Mesenchymal stem cell (in vitro differentiated cells and primary cell): ENCODE results near the gene KIF26A.

ENCODE experiments used
- DNase-seq: peaks from one replicate; pipeline ENCODE4 v3.0.0-alpha.2; 2013
- H2AFZ ChIP-seq: one replicate; pipeline ENCODE4 v1.6.1; 2013; ENCODE audit warnings: low read depth, mild to moderate bottlenecking, control low read depth, inconsistent platforms, low read length, moderate library complexity
- H2AK5ac ChIP-seq: 2 replicates; pipeline ENCODE4 v1.6.1; 2013; ENCODE audit warnings: low read length, moderate library complexity, mild to moderate bottlenecking, inconsistent platforms; ENCODE audit not compliant: severe bottlenecking
- H2BK120ac ChIP-seq: one replicate; pipeline ENCODE4 v1.6.1; 2013; ENCODE audit warnings: low read depth, mild to moderate bottlenecking, inconsistent platforms, low read length, moderate library complexity
- H2BK12ac ChIP-seq, 2 experiments: one replicate each; pipeline ENCODE4 v1.6.1; 2013; ENCODE audit warnings: inconsistent platforms in 2 of 2, low read length in 2 of 2, mild to moderate bottlenecking in 2 of 2, moderate library complexity in 2 of 2, control low read depth in 1 of 2
- H2BK15ac ChIP-seq: one replicate; pipeline ENCODE4 v1.6.1; 2013; ENCODE audit warnings: mild to moderate bottlenecking, low read depth, inconsistent platforms; ENCODE audit not compliant: poor library complexity, severe bottlenecking
- H2BK5ac ChIP-seq: 2 replicates; pipeline ENCODE4 v1.6.1; 2013; ENCODE audit warnings: low read depth, mild to moderate bottlenecking, low read length, control low read depth, inconsistent platforms; ENCODE audit not compliant: poor library complexity, severe bottlenecking
- H3K14ac ChIP-seq, 2 experiments: one replicate each; pipeline ENCODE4 v1.6.1; 2013; ENCODE audit warnings: inconsistent platforms in 2 of 2, low read length in 2 of 2, control low read depth in 1 of 2, mild to moderate bottlenecking in 1 of 2, moderate library complexity in 1 of 2
- H3K18ac ChIP-seq, 2 experiments: one replicate each; pipeline ENCODE4 v1.6.1; 2013; ENCODE audit warnings: inconsistent platforms in 2 of 2, low read length in 2 of 2, control low read depth in 1 of 2, low read depth in 1 of 2, mild to moderate bottlenecking in 1 of 2
- H3K23ac ChIP-seq, 2 experiments: one replicate each; pipeline ENCODE4 v1.6.1; 2013; ENCODE audit warnings: inconsistent platforms in 2 of 2, low read length in 2 of 2, mild to moderate bottlenecking in 2 of 2, moderate library complexity in 2 of 2, control low read depth in 1 of 2
- H3K27ac ChIP-seq: 2 replicates; pipeline ENCODE4 v1.5.1; 2013; ENCODE audit warnings: mild to moderate bottlenecking, moderate library complexity, low read length, control low read depth, inconsistent platforms; ENCODE audit not compliant: poor library complexity, severe bottlenecking
- H3K27me3 ChIP-seq, 2 experiments: 2 replicates each; pipeline versions ENCODE4 v1.6.1 to v1.7.0; 2013; ENCODE audit warnings: low read length in 2 of 2, mild to moderate bottlenecking in 2 of 2, moderate library complexity in 2 of 2, control low read depth in 1 of 2, inconsistent platforms in 1 of 2; ENCODE audit not compliant: control insufficient read depth in 1 of 2, insufficient read depth in 1 of 2
- H3K36me3 ChIP-seq, 2 experiments: 2 replicates each; pipeline versions ENCODE4 v1.6.1 to v1.7.0; 2013; ENCODE audit warnings: low read length in 2 of 2, control low read depth in 1 of 2, inconsistent platforms in 1 of 2, low read depth in 1 of 2, mild to moderate bottlenecking in 1 of 2; ENCODE audit not compliant: insufficient read depth in 2 of 2, control insufficient read depth in 1 of 2
- H3K4ac ChIP-seq, 2 experiments: one replicate each; pipeline ENCODE4 v1.6.1; 2013; ENCODE audit warnings: inconsistent platforms in 2 of 2, low read length in 2 of 2, mild to moderate bottlenecking in 2 of 2, moderate library complexity in 2 of 2, control low read depth in 1 of 2, low read depth in 1 of 2
- H3K4me1 ChIP-seq: 2 replicates; pipeline ENCODE4 v1.6.1; 2013; ENCODE audit warnings: low read depth, low read length, control low read depth; ENCODE audit not compliant: control insufficient read depth, insufficient read depth
- H3K4me2 ChIP-seq: 2 replicates; pipeline ENCODE4 v1.6.1; 2013; ENCODE audit warnings: low read length, mild to moderate bottlenecking, inconsistent platforms; ENCODE audit not compliant: poor library complexity, severe bottlenecking
- H3K4me3 ChIP-seq, 2 experiments: 2 replicates each; pipeline versions ENCODE4 v1.5.1 to v1.7.0; 2013; ENCODE audit warnings: low read length in 2 of 2, mild to moderate bottlenecking in 2 of 2, control low read depth in 1 of 2, low read depth in 1 of 2; ENCODE audit not compliant: insufficient read depth in 1 of 2
- H3K79me1 ChIP-seq: replicated peaks from 2 replicates; pipeline ENCODE4 v1.6.1; 2013; ENCODE audit warnings: mild to moderate bottlenecking, control low read depth, low read length, inconsistent platforms; ENCODE audit not compliant: poor library complexity, severe bottlenecking
- H3K9ac ChIP-seq: 2 replicates; pipeline ENCODE4 v1.7.0; 2013; ENCODE audit warnings: mild to moderate bottlenecking, low read length, moderate library complexity
- H3K9me3 ChIP-seq: 2 replicates; pipeline ENCODE4 v1.7.0; 2013; ENCODE audit warnings: mild to moderate bottlenecking, low read length; ENCODE audit not compliant: control insufficient read depth
- H4K8ac ChIP-seq: one replicate; pipeline ENCODE4 v1.6.1; 2013; ENCODE audit warnings: inconsistent platforms, mild to moderate bottlenecking, low read length, moderate library complexity
- H4K91ac ChIP-seq: one replicate; pipeline ENCODE4 v1.6.1; 2013; ENCODE audit warnings: mild to moderate bottlenecking, low read length, inconsistent platforms
- WGBS: methylation state at CpG from one replicate; pipeline ENCODE4 v1.1.7; 2013; ENCODE audit warnings: mixed read lengths; 5-methylcytosine and 5-hydroxymethylcytosine counted together

The KIF26A gene

DNA sequence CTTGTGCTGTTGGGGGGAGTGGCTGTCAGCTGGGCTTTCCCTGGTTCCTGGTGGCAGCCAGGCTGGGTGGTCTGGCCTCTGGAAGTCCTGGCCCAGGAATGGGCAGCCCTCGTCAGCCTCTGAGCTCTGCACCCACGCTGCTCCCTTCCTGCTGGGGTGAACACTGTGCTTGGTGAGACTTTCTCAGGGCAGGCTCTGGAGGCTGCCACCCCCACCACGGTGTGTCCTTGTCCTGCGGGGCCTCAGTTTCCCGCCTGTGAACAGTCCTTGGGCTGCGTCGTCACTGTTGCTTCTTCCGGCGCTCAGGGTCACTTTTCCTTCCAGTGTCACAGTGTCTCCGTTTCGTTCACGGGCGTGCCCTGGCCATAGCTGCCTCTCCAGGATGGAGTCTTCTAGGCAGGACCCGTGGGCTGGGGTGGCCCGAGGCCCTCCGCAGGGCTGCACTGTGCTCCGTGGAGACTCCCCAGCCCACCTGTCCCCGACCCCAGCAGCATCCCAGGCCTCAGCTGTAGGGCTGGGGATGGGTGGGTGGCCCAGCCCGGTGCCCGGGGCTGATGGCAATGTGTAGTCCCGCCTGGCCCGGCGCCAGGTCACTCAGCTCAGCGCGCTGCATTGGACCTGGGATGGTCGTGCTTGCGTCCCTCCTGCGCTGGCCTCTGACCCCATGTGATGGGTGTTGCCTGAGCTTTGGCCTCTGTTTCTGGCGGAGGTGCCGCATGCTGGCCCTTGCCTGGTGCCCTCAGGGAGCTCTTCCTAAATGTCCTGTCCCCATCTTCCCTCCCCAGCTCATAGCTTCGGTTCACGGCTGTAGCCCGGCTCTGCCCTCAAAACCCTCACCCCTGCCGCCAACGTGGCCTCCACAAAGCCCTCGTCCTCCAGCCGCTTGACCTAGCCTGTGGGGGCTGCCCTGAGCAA is 6.8 kb downstream of the KIF26A start:
- H3K9ac ChIP-seq = no peak overlapping the region
- no peak overlapping the region for H4K8ac ChIP-seq
- no peak overlapping the region for H3K23ac ChIP-seq
- H2AK5ac ChIP-seq = no peak overlapping the region
- H2BK5ac ChIP-seq = no peak overlapping the region
- H3K18ac ChIP-seq = no peak overlapping the region
- DNase-seq = no peak
- no peaks in the 10 kb centered on the region for H3K36me3 ChIP-seq
- 91% methylated on average over 37 of the region's 37 CpGs for WGBS
- H4K91ac ChIP-seq = peak overlapping the region; percentile 18
- no peaks in the 10 kb centered on the region for H3K79me1 ChIP-seq
- H3K27ac ChIP-seq = no peak overlapping the region
- H3K4ac ChIP-seq = no peak overlapping the region
- H3K4me3 ChIP-seq = no peak overlapping the region
- H2BK12ac ChIP-seq = peak overlapping the region; percentile 16 to 56
- H2BK15ac ChIP-seq = no peak overlapping the region
- H3K4me2 ChIP-seq = no peak overlapping the region
- peaks cover 33 to 51% of the 10 kb centered on the region in 2 experiments for H3K27me3 ChIP-seq
- H3K9me3 ChIP-seq = no peaks in the 10 kb centered on the region
- no peak overlapping the region for H2BK120ac ChIP-seq
- no peak overlapping the region for H3K14ac ChIP-seq
- no peak overlapping the region for H2AFZ ChIP-seq
- H3K4me1 ChIP-seq = peaks cover 17% of the 10 kb centered on the region

DNA sequence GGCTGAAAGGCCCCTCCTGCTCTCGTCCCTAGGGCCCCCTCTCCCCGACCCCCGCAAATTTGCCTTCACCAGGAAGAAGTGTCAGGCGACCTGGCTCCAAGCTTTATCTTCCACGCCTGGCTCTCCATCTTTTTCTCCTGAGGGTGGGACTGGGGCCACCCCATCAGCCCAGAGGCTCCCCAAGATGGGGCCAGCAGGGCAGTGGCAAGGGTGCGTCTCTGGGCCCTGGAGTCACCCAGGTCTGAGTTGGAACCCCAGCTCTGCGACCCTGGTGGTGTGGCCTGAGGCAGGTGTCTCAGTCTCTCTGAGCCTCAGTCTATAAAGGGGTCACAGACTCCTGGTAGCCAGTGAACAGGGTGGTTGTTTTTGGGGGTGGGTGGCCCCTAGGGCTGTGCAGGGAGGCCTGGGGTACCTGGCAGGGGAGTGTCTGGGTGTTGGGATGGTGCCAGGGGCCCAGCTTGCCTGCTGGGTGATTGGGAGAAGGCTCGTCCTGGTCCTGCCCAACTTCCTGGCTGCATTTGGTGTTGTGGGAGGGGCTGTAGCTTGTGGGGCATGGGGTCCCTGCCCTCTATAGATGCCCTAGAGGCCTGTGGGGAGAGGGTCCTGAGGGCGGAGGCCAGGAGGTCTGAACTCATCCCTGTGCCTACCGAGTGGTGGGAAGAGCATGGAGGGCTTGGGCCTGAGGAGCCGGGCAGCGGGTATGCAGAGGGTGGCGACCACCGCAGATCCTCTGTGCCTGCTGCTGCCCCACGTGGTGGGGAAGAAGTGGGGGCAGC is 7.6 kb downstream of the KIF26A start:
- H2BK15ac ChIP-seq = peak overlapping the region; percentile 57
- H3K23ac ChIP-seq = no peak overlapping the region
- peak overlapping the region; percentile 29 to 56 for H2BK12ac ChIP-seq
- H3K27me3 ChIP-seq = peaks cover 26 to 47% of the 10 kb centered on the region in 2 experiments
- no peak overlapping the region for H4K8ac ChIP-seq
- H3K4me2 ChIP-seq = no peak overlapping the region
- H3K4ac ChIP-seq = no peak overlapping the region
- H2AFZ ChIP-seq = no peak overlapping the region
- H3K27ac ChIP-seq = no peak overlapping the region
- no peak for DNase-seq
- H3K14ac ChIP-seq = no peak overlapping the region
- no peaks in the 10 kb centered on the region for H3K9me3 ChIP-seq
- H2AK5ac ChIP-seq = no peak overlapping the region
- H2BK120ac ChIP-seq = no peak overlapping the region
- H3K79me1 ChIP-seq = no peaks in the 10 kb centered on the region
- H3K9ac ChIP-seq = no peak overlapping the region
- H3K18ac ChIP-seq = no peak overlapping the region
- no peak overlapping the region for H3K4me3 ChIP-seq
- H3K4me1 ChIP-seq = peaks cover 25% of the 10 kb centered on the region
- H2BK5ac ChIP-seq = no peak overlapping the region
- H3K36me3 ChIP-seq = no peaks in the 10 kb centered on the region
- H4K91ac ChIP-seq = peak overlapping the region; percentile 78
- 88% methylated on average over 14 of the region's 15 CpGs for WGBS

DNA sequence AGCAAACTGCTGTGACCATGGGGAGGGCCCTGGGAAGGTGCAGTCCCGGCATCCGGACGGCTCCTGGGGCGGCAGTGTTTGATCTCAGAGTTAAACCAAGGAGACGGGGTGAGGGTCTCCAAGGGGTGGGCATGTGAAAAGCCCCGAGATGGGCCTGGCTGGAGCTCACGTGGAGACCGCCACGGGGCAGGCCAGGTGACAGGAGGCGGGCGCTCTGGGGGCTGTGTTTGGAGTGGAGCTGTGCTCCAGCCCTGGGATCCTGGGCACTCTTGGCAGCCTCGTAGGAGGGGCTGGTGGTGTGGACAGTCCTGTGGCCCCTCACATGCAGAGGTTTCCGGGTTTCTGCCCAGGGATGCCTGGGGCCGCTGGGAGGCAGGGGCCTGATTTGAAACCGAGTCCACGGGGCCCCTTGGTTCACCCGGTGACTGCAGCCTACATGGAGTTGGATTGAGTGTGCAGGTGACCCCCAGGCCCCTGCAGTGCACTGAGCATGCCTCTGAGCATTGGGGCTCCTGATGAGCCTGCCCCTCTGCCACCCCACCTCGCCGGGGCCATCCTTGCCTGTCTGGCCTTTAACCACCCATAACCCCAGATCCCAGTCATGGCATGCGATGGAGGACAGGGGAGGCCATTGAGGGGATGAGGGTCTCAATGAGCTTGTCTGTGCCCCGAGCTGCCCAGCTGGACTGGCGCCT is 8.4 kb downstream of the KIF26A start:
- peaks cover 25% of the 10 kb centered on the region for H3K4me1 ChIP-seq
- no peaks in the 10 kb centered on the region for H3K9me3 ChIP-seq
- H3K27ac ChIP-seq = no peak overlapping the region
- H3K4me3 ChIP-seq = no peak overlapping the region
- H4K91ac ChIP-seq = peak overlapping the region; percentile 92
- no peak overlapping the region for H3K4me2 ChIP-seq
- H2AK5ac ChIP-seq = no peak overlapping the region
- no peak overlapping the region for H3K4ac ChIP-seq
- H4K8ac ChIP-seq = peak overlapping the region; percentile 5
- peak overlapping the region in 1 of 2 experiments; percentile 60 for H3K18ac ChIP-seq
- peaks cover 32 to 47% of the 10 kb centered on the region in 2 experiments for H3K27me3 ChIP-seq
- no peak overlapping the region for H2BK5ac ChIP-seq
- no peaks in the 10 kb centered on the region for H3K36me3 ChIP-seq
- DNase-seq = no peak
- no peak overlapping the region for H3K23ac ChIP-seq
- peak overlapping the region; percentile 0 to 80 for H2BK12ac ChIP-seq
- H2BK15ac ChIP-seq = peak overlapping the region; percentile 40
- H3K14ac ChIP-seq = no peak overlapping the region
- H2AFZ ChIP-seq = no peak overlapping the region
- WGBS = 91% methylated on average over 20 of the region's 22 CpGs
- H3K79me1 ChIP-seq = no peaks in the 10 kb centered on the region
- H3K9ac ChIP-seq = no peak overlapping the region
- H2BK120ac ChIP-seq = peak overlapping the region; percentile 37
